Umbilical cord (tissue), 2 donors: Measurements from ENCODE around the gene RAB27A. TPM values are rescaled to one million over a fixed set of nuclear protein-coding genes. Genes with fewer than 3 reads are reported as not detected.
"Not testable (repeated sequence)": the region's sequence is repeated elsewhere in the genome, so short reads cannot be mapped to it uniquely, and the experiment has no call there.

ENCODE experiments used
- DNase-seq: peaks from one replicate; pipeline ENCODE4 v3.0.0-alpha.2; 2015; ENCODE audit warnings: low spot score
- total RNA-seq: library from RNA; depleted of rRNA; stranded (reverse); fragments of >200 nt; gene quantifications from one replicate; pipeline ENCODE4 v1.2.3, GENCODE V29; 2014; ENCODE audit warnings: low replicate concordance; ENCODE audit not compliant: insufficient read depth

The RAB27A gene
- total RNA-seq, 1 donor from 2014 or later: 39.5 TPM

DNA sequence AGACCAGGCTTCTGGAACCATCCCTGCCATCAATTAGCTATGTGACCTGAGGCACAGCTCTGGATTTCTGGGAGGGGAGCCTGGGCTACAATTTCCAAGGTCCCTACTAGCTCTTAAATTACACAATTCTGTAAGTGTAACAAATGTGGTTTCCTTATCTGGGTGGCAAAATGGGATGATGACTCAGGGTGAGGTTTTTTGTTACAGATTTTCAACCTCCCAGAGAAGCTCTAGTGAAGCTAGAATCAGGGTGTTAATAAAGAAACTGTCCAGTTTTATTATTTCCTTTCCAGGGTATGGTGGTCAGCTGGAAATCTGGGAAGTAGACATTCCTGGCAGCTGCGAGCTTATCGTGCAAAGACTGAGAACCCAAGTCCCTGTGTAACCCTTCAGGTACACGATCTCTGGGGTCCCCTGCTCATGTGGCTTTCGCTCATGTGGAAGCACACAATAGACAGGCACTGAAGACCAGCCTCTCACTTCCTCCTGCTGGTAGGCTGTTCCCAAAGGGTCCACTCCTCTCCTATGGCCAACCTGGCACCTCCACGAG is 7.3 kb downstream of the RAB27A start:
- DNase-seq: no peak

DNA sequence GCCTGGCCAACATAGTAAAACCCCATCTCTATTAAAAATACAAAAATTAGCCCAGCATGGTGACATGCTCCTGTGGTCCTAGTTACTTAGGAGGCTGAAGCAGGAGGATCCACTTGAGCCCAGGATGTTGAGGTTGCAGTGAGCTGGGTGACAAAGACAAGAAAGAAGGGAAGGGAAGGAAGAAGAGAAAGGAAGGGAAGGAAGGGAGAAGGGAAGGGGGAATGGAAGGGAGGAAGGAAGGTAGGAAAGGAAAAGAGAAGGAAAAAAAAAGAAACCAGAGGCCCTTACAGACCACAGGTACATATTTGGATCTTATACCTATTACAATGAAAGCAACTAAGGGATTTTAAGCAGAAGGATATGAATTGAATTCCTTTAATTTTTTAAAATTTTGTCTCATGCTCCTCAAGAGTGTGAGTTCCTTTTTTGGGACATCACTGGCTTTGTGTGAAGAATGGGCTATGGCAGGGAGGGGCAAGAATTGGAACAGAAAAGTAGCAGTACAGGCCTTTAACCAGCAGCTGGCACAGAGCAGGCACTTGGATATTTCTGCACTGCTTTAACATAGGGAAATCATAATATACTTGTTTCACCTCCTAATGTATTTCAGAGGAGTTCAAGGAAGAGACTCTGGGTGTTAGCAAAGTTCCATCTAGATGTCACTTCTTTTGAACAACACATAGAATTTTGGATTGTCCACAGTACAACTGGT is 7.9 kb downstream of the RAB27A start:
- no peak for DNase-seq

GRCh38 chr15:55280589-55280988 is 9.0 kb downstream of the RAB27A start:
- not testable (repeated sequence) for DNase-seq

DNA sequence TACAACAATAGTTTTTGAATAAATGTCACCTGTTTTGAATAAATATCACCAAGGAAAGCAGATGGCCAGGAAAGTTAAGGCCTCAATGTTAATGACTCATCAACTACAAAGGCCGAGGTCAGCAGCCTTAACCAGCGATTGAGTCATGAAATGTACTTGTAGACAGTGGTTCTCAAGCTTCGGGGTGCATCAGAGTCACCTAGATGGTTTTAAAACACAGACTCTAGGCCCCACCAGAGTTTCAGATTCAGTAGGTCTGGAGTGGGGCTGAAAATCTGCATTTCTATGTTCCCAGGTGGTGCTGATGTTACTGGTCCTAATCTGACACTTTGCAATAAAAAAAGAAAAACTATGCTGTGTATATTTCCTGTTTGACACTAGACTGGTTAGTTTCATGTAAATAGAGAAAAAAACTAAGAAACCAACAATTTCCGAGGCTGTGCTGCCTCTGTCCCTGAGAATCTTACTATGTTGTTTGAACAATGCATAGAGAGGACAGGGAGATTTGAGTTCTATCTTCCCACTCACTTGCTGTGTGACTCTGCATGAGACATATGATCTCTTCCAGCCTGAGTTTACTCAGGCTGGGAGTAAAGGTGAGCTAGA is 9.8 kb downstream of the RAB27A start:
- DNase-seq: no peak

- no peak for DNase-seq
Observed at GRCh38 chr15:55279100-55279745, 10.4 kb downstream of the RAB27A start.

DNA sequence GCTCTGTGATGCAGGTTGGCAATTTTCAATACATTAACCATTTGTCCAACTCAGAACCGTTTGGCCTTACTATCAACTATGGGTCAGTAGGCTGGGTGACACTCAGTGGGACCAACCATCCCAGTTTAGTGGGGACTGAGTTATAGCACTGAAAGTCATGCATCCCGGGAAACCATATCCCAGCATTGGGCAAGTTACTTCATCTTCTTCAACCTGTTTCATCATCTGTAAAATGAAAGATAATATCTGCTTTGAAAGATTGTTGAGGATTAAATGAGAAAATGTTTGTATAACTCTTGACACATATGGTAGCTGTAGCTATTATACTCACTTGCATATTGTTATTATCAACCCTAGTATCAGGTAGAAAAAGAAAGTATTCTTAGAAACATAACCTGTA is 11.9 kb downstream of the RAB27A start:
- DNase-seq: no peak

DNA sequence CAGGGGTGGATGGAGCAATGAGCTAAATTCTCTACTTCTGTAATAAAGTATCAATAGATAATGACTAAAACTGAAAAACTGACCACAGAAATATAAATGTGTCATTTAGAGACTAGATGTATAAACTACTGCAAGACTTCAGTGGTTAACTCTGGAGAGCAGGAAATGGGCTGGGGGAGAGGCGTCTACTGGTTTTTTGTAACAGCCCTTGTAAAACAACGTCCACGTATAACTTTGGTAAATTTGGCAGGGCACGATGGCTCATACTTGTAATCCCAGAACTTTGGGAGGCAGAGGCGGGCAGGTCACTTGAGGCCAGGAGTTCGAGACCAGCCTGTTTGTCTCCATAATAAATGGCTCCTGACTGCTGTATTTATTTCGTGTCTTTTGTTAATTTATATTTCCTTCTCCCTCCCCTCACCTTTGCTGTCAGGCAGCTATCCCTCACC is 12.5 kb downstream of the RAB27A start:
- DNase-seq: no peak

DNA sequence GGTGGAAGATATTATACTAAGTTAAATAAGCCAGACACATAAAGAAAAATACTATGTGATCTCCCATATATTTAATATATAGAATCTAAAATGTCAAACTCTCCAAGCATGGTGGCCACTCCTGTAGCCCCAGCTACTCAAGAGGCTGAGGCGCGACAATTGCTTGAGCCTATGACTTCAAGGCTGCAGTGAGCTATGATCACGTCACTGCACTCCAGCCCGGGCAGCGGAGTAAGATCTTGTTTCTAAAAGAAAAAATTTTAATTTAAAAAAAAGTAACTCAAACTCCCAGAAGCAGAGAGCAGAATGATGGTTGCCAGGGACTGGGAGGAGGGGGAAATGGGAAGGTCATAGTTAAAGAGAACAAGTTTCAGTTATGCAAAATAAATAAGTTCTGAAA is 13.3 kb downstream of the RAB27A start:
- DNase-seq: no peak

- DNase-seq: no peak
Observed at GRCh38 chr15:55270291-55270690, 19.3 kb downstream of the RAB27A start.

- DNase-seq: no peak
Observed at GRCh38 chr15:55268176-55268695, 21.4 kb downstream of the RAB27A start.

DNA sequence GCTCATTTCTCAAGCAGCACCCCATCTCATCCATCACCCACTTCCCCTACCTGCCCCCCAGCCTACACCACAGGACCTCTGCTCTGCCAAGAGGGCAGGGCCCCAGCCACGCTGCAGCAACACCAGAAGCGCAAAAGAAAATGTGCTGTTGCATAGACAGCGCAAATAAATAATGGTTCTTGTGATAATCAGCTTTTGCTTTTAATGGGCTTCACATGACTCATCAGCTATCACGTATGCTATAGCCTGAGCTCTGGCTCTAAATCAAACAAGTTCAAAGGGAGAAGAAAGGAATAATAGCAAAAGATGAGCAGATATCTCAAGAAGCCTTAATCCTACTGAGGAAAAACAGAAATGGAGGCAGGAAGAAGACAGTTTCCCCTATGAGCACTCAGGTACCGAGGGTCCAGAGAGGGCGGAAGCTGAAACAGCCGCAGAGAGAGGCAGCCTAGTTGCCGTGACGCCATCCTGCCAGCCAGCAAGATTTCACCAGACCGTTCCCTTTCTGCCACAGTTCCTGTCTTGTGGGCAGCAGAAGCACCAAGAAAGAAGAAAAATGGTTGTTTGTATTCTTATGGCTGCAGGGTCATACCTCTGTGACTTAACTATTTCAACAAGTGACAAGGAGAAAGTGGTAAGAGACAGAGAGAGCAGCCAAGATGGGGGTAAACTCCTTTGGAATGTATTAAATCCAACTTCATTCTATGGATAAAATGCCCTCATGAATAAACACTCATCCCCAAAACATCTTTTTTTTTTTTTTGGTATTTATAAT is 22.0 kb downstream of the RAB27A start:
- peak; percentile 93 for DNase-seq

GRCh38 chr15:55266547-55266946 is 23.1 kb downstream of the RAB27A start:
- DNase-seq: no peak

GRCh38 chr15:55260562-55261131 is 29.0 kb downstream of the RAB27A start:
- no peak for DNase-seq

- no peak for DNase-seq
Observed at GRCh38 chr15:55257938-55258337, 31.7 kb downstream of the RAB27A start.

GRCh38 chr15:55257012-55257670 is 32.5 kb downstream of the RAB27A start:
- DNase-seq: no peak

DNA sequence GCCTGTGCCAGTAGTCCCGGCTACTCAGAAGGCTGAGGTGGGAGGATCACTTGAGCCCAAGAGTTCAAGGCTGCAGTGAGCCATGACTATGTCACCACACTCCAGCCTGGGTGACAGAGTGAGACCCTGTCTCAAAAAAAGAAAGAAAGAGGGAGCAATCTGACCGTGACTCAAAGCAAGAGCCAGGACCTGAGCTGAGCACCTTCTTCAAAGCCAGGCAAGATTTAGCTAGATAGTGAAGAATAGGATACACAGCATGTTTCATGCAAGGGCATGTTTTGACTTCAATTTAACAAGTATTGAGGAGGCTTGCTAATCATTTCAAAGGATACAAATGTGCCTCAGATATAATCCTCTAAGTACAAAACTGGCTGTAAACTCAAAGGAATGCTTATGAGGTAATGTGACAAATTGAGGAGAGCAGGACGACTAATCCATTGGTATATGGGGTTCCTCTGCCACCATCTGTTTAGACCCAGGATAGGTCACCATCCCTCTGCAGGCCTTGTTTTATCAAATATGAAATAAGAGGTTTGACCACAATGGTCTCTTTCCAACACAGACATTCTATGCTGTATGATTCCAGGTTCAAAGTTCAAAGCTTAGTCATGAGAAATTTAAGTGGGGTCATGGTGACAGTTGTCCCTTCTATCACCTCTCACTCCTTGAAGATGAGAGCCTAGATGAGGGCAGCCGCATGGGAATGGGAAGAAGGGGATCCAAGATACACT is 33.2 kb downstream of the RAB27A start:
- DNase-seq: no peak

DNA sequence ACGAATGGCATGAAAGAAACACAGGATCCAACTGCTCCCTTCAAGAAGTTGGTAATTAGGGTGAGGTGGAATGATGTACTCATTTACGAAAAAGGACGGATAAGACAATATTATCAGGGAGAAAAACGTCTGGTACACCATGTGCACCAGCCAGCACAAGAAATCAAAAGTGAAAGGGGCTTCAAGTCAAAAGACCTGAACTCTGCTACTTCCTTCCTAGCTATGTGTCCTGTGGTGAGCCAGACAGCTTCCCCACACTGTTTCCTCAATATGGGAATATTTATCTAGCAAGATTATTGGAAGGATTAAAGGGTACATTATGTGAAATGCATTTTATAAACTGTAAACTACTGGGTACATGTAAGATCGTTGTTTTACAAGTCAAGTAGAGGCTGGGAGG is 33.9 kb downstream of the RAB27A start:
- DNase-seq: no peak

DNA sequence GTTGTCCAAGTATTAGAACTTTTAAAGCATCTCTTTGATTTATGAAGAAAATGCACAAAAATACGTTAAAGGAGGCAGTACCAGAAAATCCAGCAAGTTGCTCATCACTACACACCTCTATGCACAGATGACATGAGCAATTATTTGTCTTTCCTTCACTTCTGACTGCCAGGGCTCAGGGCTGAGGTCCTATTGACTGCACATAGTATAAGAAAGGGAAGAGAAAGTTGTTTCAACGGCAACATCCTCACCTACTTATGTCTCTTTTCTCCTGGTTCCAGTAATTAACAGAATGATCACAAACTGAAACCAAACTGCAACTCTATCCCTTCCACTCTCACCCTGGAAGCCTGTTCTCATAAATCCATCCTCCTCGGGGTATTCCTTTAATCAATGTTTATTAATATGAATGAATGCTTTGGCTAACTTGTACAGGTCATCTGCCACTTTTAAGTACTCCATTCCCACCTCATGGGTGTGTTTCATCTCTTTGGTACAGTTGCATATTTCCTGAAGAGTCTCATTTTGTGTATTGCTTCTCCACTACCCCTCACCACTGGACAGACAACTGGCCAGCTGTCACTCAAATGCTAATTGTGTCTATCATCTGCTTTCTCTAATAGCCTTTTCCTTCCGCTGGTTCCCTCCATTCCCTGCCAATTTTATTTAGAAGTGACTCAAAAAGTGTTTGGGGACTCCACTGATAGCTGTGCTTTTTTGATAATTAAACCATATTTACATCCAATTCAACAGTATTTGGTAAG is 34.5 kb downstream of the RAB27A start:
- DNase-seq: no peak

DNA sequence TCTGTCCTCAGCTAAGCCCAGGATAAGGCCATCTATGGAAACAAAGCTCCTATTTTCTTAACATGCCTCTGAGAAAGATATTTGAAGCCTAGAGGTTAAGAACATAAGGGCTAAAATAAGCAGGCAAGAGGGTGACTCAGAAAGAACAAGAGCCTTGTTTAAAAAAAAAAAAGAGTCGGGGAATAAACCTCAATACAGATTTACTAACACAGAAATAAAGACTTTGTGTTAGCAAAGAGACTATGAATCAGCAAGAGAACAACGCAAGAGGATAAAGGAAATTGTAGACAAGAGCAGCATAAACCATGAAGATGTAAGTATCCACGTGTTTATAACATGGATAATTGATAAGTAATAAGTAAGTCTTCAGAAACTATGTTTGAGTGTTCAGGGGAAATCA is 36.0 kb downstream of the RAB27A start:
- peak; percentile 69 for DNase-seq
